Endometrial microvascular endothelial cells (primary cell): ENCODE results near the gene DAAM2. TPM values are rescaled to one million over a fixed set of nuclear protein-coding genes. Genes with fewer than 3 reads are reported as not detected.

ENCODE experiments used
- in situ Hi-C: cut with HindIII; loops from 2 replicates; pipeline ENCODE4 v1.10.0; 2017; ENCODE audit warnings: low sequenced_read_pairs, low pct_unique_long_range_greater_than_20kb; ENCODE audit errors: inconsistent ontology term
- total RNA-seq: library from RNA; depleted of rRNA; stranded (reverse); fragments of >200 nt; gene quantifications from one replicate; pipeline ENCODE4 v1.2.3, GENCODE V29; 2015; ENCODE audit errors: inconsistent ontology term

DAAM2 gene
- total RNA-seq, 1 donor from 2014 or later: 0.19 TPM

- in situ Hi-C loops: no loop called here
These were observed 104.5 kb downstream of the DAAM2 start for GRCh38 chr6:39896701-39897100.

GRCh38 chr6:39897698-39898097 lies 105.5 kb downstream of the DAAM2 start:
- in situ Hi-C loops: no loop called here

GRCh38 chr6:39898625-39899024 lies 106.4 kb downstream of the DAAM2 start:
- in situ Hi-C loops: no loop called here

GRCh38 chr6:39899554-39900295 lies 107.5 kb downstream of the DAAM2 start:
- in situ Hi-C loops: no loop called here

GRCh38 chr6:39901116-39901655 lies 109.0 kb downstream of the DAAM2 start:
- in situ Hi-C loops: no loop called here

- in situ Hi-C loops: no loop called here
These were observed 109.5 kb downstream of the DAAM2 start for GRCh38 chr6:39901670-39902069.

- in situ Hi-C loops: no loop called here
These were observed 110.0 kb downstream of the DAAM2 start for GRCh38 chr6:39902136-39902535.

GRCh38 chr6:39902786-39903465 lies 110.8 kb downstream of the DAAM2 start:
- in situ Hi-C loops: no loop called here

GRCh38 chr6:39903656-39904055 lies 111.5 kb downstream of the DAAM2 start:
- in situ Hi-C loops: no loop called here

- in situ Hi-C loops: no loop called here
These were observed 112.9 kb downstream of the DAAM2 start for GRCh38 chr6:39904946-39905639.

GRCh38 chr6:39905640-39905975 lies 113.4 kb downstream of the DAAM2 start:
- in situ Hi-C loops: no loop called here

GRCh38 chr6:39906318-39906761 lies 114.2 kb downstream of the DAAM2 start:
- in situ Hi-C loops: no loop called here

GRCh38 chr6:39907871-39908575 lies 115.8 kb downstream of the DAAM2 start:
- in situ Hi-C loops: no loop called here

GRCh38 chr6:39908838-39909583 lies 116.8 kb downstream of the DAAM2 start:
- in situ Hi-C loops: no loop called here

GRCh38 chr6:39909701-39910100 lies 117.5 kb downstream of the DAAM2 start:
- in situ Hi-C loops: no loop called here

- in situ Hi-C loops: no loop called here
These were observed 118.0 kb downstream of the DAAM2 start for GRCh38 chr6:39910164-39910563.

GRCh38 chr6:39910744-39911143 lies 118.6 kb downstream of the DAAM2 start:
- in situ Hi-C loops: no loop called here

GRCh38 chr6:39911513-39912125 lies 119.4 kb downstream of the DAAM2 start:
- in situ Hi-C loops: no loop called here
